Nucleus accumbens (tissue), 56 donors: ENCODE results near the gene FYB1.

Experiments
- DNase-seq, 56 donors: peaks; one replicate each; lab custom pipeline; 2025; lab: John Stamatoyannopoulos, UW

The FYB1 gene

DNA sequence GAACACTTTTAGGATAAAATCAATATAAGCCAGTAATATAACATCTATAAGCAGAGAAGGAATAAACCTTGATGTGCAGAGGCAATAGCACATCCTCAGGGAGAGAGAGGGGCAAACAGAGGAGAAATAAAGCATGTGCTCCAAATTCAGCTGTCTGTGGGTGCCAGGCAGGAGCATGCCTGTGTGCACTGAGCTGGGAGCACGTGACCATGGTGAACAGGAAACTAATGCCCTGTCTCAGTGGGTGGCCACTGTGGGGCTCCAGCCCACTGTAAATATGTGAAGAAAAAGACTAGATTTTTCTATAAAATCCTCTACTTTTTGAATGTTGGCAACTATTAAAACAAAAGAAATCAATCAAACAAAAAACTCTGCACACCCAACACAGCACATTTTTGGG lies 55.3 kb downstream of the FYB1 start:
- DNase-seq: no peak

DNA sequence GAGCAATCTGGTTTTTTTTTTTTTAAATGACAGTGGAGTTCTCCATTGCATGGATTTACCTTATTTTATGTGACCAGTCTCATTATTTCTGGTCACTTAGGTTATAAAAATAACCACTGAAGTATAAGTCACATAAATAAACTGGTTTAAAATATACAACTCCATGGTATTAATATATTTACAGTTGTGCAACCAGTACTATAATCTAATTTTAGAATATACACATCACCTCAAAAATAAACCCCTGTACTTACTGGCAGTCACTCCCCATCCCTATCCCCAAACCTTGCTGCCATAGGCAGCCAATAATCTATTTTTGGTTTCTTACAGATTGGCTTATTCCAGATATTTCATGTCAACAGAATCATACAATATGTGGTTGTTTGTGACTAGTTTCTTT lies 57.8 kb downstream of the FYB1 start:
- no peak for DNase-seq

DNA sequence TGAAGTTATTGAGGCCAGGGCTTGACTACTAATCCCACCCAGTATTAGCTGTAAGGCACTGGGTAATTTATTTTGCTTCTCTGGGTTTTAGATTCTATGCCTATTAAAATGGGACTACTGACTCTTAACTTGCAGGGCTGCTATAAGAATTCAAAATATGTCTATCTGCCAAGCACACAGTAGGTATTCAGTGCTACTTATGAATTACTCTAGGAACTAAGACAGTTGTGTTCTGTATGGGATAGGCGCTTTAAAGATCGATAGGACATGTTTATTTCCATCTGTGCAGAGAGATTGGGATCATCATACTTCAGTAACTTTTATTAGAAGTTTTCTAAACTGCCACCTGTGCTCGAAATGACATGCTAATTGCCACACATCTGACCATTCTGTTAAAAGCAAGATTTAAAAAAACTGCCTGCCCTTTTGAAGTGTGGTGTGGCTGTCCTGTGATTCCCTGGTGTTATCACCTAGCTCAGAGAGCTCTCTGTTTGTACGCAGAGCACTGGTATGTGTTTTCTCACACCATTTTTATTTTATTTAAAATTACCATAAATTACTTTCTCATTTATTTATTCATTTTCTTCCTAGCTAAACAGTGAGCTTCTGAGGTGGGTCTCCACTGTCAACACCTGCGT lies 58.7 kb downstream of the FYB1 start:
- no peak for DNase-seq

DNA sequence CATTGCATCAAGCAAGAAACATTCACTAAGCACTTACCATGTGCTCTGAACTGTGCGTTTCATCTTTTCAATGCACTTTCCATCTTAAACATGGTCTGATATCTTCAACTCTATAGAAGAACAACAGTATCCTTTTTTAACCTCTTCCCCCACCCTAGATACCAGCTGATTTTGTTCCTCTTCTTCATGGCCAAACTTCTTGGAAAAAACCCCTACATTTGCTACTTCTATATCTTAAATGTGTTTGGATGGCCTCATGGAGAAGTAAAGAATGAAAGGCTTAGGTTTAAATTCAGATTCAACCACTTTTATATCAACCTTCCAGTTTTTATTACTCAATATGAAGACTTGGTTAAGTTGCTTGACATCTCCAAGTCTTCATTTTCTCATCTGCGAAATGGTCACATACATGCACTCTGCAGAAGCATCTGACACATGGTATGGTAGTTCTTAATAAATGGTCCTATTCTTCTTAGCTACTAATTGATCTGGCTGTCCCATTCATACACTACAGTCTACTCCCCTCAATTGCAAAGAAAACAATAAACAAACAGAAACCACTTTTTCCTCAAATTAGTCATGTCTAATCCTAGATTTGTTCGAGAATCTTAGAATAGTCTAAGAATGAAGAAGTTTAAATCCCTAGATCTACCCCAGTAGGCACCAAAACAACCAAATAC lies 59.4 kb downstream of the FYB1 start:
- no peak for DNase-seq

DNA sequence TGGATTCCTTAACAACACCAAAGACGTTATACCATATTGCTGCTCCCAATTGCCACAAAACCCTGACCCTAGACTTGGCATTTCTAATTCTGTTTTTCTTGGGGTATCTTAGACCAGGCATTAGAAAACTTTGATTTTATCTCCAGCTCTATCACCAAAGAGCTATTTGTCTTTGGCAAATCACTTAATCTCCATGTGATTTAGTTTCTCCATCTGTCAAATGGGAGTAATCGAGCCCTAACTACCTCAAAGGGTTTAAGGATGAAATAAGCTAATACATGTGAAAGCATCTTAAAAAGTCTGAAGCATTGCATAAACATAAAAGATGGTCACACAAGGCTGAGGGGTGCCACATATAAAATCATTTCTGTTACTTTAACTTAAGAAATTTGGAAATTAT lies 60.6 kb downstream of the FYB1 start:
- DNase-seq: no peak

DNA sequence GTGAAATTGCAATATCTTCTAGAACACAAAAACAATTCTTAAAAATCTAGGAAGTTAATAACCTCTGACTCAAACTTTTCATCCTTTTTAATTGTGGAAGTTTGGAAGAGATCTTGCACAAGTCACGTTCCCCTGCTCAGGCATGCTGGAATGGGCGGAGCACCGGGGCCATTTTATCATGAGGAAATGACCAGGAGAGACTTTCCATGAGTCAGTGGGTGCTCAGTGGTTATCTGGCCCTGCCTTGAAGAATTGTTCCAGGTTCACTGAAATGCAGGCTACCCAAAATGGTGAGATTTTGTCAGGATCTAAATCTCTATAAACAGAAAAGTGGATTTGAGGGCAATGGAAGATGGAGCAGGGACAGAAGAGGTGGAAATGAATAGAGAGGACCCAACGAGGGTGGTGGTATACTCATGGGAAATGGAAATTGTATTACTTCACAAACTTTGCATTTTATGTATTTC lies 61.2 kb downstream of the FYB1 start:
- DNase-seq: no peak

DNA sequence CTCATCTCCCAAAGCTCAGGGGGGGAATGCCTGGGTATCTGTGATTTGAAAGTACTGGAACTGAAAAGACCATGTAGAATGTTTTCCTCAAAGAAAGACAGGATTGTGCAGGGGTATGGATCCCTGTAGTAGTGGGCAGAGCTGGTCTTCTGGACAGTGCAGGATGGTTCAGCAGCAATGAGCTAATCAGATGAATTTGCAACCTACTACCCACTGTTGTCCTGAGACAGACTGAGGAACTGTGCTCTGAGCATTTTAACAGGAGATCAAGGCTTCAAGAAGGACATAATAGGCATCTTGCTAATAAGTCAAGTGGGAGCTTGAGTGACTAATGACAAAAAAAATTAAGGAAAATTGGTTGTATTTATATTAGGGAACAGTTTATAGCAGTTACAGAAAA lies 61.7 kb downstream of the FYB1 start:
- DNase-seq: no peak

DNA sequence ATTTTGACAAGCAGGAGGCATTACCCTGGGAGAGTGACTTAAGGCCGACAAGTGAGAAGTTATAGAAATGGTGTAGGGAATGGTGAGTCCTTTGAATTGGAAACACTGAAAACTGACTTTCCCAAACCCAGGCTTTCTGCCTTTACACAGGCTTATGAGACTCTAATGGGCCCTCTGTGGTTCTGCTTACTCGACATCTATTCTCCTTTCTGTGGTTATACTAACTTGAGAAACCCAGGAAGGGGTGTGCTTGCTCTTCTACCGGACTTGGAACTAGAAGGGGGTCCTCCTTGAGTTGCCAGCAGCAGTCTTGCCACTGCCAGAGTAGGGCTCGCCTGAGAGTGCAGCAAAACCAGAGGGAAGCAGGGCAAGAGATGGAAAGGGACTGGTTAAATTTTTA lies 63.3 kb downstream of the FYB1 start:
- no peak for DNase-seq

DNA sequence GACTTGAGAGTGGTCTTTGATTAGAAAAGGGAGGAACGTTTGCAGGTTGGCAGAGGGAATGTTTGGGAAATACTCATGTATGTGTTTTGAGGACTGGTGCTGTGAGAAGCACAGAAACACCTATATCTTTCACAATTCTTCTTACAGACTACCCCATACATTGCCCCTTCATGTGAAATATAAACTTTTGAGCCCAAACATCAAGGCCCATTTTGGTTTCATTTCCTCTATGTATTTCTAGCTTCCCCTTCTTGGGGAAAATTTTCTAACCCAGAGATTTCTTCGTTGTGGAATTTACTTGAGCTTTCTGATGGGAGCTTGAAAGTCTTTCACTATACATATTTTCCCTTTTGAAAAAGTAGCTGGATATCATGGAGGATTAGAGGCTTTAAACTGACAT lies 67.6 kb downstream of the FYB1 start:
- DNase-seq: no peak

DNA sequence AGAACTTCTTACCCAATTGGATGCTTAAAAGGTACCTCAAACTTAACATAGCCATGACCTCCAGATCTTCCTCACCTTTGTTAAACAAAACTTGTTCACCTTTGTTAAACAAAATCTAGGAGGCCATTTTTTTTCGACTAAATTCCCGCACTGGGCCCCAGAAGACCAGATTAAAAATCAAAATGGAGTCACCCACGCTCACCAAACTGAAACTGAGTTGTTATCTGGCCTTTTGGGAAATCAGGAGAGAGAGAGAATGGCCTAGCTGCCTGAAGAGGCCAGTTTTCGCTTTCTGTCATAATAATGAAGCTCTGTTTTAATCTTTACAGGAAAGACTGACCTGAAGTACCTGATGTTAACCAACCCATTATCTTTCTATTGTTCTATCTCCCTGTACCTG lies 69.4 kb downstream of the FYB1 start:
- DNase-seq: no peak

DNA sequence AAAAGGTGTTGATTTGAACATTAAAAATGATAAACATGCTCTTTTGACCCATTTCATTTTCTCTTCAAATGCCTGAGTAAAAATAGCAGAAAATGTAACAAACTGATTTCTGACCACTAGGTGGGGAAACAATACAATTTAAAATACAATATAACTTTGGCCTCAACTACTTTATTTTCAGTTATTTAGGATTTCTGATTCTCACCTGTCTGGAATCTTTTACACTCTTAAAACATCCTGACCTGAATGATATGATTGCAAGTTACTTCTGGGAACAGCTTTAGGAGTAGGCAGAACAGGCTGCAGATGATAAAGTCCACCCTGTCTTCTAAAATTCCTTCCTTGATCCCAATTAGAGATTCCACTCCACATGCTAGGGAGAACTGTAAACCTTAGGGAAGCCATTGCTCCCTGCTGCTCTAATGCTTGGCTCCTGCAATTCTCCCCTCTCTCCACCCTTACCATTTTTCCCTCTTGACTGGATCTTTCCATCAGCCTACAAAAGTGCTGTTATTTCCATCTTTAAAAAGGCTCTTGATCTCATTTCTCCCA lies 70.3 kb downstream of the FYB1 start:
- no peak for DNase-seq

DNA sequence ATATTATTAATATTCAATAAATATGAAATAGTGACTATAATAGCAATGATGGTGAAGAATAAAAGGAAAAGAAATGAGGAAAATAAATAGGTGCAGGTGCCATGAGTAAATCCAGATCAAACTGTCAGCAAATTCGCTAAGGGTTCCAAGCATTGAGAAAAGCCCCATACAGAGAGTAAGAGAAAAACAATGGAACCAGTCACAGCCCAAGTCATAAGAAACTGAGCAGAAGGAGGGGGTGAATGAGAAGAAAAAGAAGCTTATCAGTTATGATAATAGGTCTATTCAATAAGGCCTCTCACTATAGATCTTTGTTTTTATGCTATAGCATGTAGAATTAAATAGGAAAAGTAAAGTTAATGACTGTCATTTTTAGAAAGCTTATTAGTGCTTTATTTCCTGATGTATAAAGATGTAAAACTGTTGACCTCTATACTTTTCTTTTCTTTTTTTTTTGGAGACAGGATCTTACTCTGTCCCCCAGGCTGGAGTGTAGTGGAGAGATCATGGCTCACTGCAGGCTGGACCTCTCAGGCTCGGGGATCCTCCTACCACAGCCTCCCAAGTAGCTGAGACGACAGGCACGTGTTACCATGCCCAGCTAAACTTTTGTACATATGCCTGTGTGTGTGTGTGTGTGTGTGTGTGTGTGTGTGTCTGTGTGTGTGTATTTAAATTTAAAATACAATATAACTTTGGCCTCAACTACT lies 72.4 kb downstream of the FYB1 start:
- peak in 1 of 56 donors; percentile 7 for DNase-seq

DNA sequence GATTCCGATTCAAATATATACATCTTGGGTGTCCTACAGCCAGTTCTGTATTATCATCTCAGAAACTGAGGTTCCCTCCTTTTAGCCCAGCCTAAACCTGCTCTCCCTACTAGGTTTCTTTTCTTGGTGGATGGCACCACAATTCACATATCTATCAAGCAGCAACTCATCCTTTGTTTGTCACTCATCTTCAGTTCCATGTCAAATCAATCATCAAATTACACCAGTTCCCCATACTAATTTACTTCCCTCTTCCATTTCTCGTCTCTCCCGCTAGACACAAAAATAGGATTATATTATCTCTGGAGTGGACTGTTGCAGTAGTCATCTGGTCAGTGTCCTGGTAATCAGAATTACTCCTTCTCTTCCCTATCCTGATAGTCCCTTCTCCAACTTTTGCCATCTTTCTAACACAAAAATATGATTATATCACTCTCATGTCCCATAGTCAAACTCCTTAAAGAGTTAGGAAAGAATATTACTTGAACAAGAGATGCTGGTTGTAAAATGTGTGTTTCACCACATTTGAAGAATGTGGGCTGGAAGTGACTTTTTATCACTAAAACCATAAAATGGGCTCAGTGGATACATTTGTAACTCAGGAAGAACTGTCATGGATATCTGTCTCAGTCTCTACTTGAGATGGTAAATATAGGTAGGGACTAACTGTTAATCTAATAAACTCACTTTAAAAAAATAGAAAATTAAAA lies 76.1 kb downstream of the FYB1 start:
- DNase-seq: no peak

DNA sequence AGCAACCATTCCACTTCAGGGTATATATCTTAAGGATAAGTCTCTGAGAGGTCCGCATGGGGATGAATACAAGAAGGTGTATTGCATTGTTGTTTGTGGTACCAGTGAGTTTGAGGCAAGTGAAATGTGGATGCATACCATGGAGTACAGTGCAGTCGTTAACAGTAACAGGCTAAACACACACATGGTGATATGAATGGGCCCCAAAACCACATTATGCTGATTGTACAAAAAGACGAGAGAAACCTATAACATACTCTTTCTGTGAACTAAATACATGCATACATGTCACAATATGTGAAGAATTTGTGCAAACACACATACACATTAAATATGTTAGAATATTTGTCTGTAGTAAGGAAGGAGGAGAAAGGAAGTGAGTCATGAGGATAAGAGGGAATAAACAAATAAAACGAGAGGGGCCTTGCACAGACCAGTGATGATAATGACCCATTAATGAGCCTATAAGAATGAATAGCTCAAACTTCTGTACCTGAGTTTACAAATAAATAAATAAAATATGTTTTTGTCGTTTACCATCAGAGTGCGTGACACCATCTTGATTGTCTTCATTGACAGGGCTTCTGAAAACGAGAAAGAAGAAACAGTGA lies 78.7 kb downstream of the FYB1 start:
- DNase-seq: no peak

DNA sequence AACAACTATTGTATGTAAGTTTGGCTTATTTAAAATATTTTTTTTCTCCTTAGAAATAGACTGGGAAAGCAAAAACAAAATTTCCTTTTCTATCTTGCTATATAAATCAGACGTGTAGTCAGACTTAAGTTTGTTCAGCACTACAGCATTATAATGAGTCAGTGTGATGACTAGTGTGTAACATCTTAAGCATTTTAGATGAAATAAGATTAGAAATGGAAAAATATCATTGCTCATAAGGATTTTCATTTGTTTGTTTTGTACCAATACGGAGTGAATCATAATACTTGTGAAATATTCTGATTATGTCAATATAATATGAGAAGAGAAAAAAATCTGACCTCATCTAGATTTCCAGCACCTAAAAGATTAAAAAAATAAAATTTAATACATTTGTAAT lies 80.5 kb downstream of the FYB1 start:
- no peak for DNase-seq

DNA sequence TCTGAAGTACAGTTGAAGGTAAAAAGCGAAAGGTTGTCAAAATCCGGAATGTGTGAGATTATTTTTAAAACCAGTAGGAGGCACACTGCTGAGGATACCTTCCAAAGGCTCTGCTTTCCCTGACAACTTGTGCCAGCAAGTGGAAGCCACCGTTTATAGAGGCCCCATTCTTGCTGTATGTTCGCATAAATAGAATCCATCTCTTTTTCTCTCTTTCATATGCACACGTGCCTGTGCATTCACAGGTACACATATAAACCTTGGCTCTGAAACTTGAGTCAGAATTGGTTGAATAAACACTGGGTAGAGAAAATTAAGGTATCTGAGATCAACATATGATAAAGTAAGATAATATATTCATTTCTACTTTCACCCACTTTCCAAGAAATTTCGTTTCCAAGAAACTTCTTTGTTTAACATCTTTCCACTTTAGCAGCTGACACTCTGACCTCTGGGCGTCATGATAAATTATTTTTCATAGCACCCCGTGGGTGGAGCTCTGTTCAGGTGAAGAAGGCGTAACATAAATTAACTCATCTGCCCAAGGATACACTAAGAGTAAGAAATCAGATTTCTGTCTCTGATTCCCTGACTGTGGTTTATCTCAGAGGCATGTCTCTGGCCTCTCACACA lies 81.4 kb downstream of the FYB1 start:
- no peak for DNase-seq

DNA sequence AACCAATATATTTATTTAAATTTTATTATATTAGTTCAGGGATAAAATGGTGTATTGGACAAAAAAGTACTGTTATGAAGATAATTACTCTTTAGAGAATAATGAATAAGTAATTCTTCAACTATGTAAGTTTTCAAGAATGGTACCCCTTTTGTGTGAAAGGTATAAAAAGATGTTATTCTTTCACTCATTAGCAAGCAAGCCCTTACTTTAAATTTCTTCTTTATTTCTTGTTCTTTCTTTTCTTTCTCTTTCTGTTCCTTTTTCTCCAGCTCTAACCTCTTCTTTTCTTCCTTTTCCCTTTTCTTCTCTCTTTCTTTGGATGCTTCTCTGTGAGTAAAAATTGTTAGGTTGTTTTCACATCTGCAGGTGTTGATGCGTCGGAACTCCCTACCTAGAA lies 82.0 kb downstream of the FYB1 start:
- no peak for DNase-seq

DNA sequence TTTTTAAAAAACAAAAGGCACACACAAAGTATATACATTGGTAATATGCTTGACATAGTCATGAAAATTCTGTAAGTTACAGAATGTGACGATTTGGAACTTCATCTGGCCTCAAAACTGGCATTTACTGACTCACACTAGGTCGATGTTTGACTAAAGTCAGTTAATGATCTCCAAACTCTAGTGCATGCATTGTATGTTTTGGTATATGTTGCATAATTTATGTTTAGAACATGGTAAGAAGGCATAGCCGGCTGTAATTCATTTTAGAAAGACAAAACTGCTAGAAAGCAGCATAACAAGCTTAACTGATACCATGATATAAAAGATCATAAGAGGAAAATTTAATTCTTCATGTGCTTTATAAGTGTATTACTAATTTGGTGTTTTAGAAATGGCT lies 86.6 kb downstream of the FYB1 start:
- DNase-seq: no peak

DNA sequence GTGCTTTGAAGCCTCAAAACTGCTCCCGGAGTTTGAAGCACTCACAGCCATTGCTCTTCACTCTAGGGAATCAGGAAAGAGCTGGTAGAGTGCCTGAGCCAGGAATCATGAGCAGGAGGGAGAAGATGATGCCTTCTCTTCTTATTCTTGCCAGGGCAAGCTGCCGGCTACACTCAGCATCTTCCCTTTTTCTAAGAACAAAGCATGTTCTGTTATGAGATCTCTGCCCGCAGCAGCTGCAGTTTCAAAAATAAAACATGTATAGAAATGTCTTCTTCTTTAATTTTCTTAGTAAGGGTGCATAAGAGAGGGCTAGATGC lies 87.3 kb downstream of the FYB1 start:
- DNase-seq: peak in 29 of 56 donors; percentile 3 to 65 (median 29)
